GM06990 (cell line): ENCODE data around the gene TXLNG.

ENCODE experiments used
- DNase-seq: peaks from one replicate; pipeline ENCODE4 v3.0.0-alpha.2; 2011; ENCODE audit not compliant: insufficient read length; ENCODE audit errors: extremely low read depth
- H3K27me3 ChIP-seq: replicated peaks from 2 replicates; pipeline ENCODE4 v1.6.0; 2011; ENCODE audit warnings: low read length; ENCODE audit not compliant: control insufficient read depth, insufficient read depth
- H3K36me3 ChIP-seq: 2 replicates; pipeline ENCODE4 v1.5.1; 2011; ENCODE audit warnings: low read length; ENCODE audit not compliant: control insufficient read depth, insufficient read depth
- H3K4me3 ChIP-seq: replicated peaks from 2 replicates; pipeline ENCODE4 v1.5.1; 2011; ENCODE audit warnings: low read depth, mild to moderate bottlenecking, control low read depth, low read length
- CTCF ChIP-seq: IDR thresholded peaks from 2 replicates; pipeline ENCODE4 v1.5.1; 2011; ENCODE audit warnings: low read length, control low read depth, mild to moderate bottlenecking, inconsistent platforms; ENCODE audit not compliant: insufficient read depth, poor library complexity, severe bottlenecking

TXLNG gene

GRCh38 chrX:16892504-16893362 lies 106.5 kb downstream of the TXLNG start:
- Histone ChIP-seq H3K27me3 (no peaks in the 10 kb centered on the region; the same call in 1 of the 2 replicates), H3K4me3 (no peak overlapping the region), H3K36me3 (no peaks in the 10 kb centered on the region)
- DNase-seq = peak; percentile 46
- peak; percentile 96 for TF ChIP-seq CTCF
